Neutrophil (primary cell): Measurements from ENCODE around the gene TXLNG.

Source experiments
- H3K27ac ChIP-seq: fragments of 200-600 bp; sonication (generic); 2 replicates; pipeline ENCODE4 v1.5.1; 2016; ENCODE audit warnings: mild to moderate bottlenecking, moderate library complexity
- H3K27me3 ChIP-seq: fragments of 200-600 bp; sonication (generic); 2 replicates; pipeline ENCODE4 v1.6.0; 2016; ENCODE audit warnings: mild to moderate bottlenecking
- H3K36me3 ChIP-seq: fragments of 200-600 bp; sonication (generic); 2 replicates; pipeline ENCODE4 v1.5.1; 2017
- H3K4me1 ChIP-seq, 2 experiments: fragments of 200-600 bp in 1 of 2; sonication (generic) in 1 of 2; 1 replicate in 1 of 2; 2 replicates in 1 of 2; pipeline versions ENCODE4 v1.5.1 to v1.6.1; 2013 to 2016; ENCODE audit warnings: low read depth in 1 of 2, low read length in 1 of 2, mild to moderate bottlenecking in 1 of 2, moderate library complexity in 1 of 2; ENCODE audit not compliant: control insufficient read depth in 1 of 2, insufficient read depth in 1 of 2
- H3K4me3 ChIP-seq, 2 experiments: fragments of 200-600 bp in 1 of 2; sonication (generic) in 1 of 2; 1 replicate in 1 of 2; 2 replicates in 1 of 2; pipeline ENCODE4 v1.5.1; 2013 to 2016; ENCODE audit warnings: low read depth in 1 of 2, low read length in 1 of 2, mild to moderate bottlenecking in 1 of 2, moderate library complexity in 1 of 2
- H3K9me3 ChIP-seq: fragments of 200-600 bp; sonication (generic); 2 replicates; pipeline ENCODE4 v1.5.1; 2016
- CTCF ChIP-seq: fragments of 200-600 bp; sonication (generic); IDR thresholded peaks from 2 replicates; pipeline ENCODE4 v1.5.1; 2016; ENCODE audit warnings: antibody characterized with exemption

TXLNG gene

GRCh38 chrX:16819634-16820033, 33.4 kb downstream of the TXLNG start:
- TF ChIP-seq CTCF: no peak
- Histone ChIP-seq H3K27me3 (no peaks in the 10 kb centered on the region), H3K9me3 (no peaks in the 10 kb centered on the region), H3K4me3 (no peak overlapping the region), H3K4me1 (peaks cover 19 to 30% of the 10 kb centered on the region in 2 experiments), H3K27ac (peak overlapping the region; percentile 49), H3K36me3 (no peaks in the 10 kb centered on the region)

GRCh38 chrX:16822723-16823122, 36.5 kb downstream of the TXLNG start:
- peaks cover 11 to 20% of the 10 kb centered on the region in 2 experiments for H3K4me1 ChIP-seq
- H3K27me3 ChIP-seq: no peaks in the 10 kb centered on the region
- no peaks in the 10 kb centered on the region for H3K36me3 ChIP-seq
- TF ChIP-seq CTCF: no peak
- H3K27ac ChIP-seq: no peak overlapping the region
- H3K9me3 ChIP-seq: no peaks in the 10 kb centered on the region
- H3K4me3 ChIP-seq: no peak overlapping the region

- Histone ChIP-seq H3K36me3 (no peaks in the 10 kb centered on the region), H3K9me3 (no peaks in the 10 kb centered on the region), H3K4me3 (no peak overlapping the region), H3K4me1 (peaks cover 0 to 4% of the 10 kb centered on the region in 2 experiments), H3K27ac (no peak overlapping the region), H3K27me3 (no peaks in the 10 kb centered on the region)
- no peak for TF ChIP-seq CTCF
Measured at GRCh38 chrX:16825264-16826035, 39.2 kb downstream of the TXLNG start.

GRCh38 chrX:16826207-16826606, 39.9 kb downstream of the TXLNG start:
- Histone ChIP-seq H3K27me3 (no peaks in the 10 kb centered on the region), H3K4me1 (peaks cover 0 to 4% of the 10 kb centered on the region in 2 experiments), H3K4me3 (no peak overlapping the region), H3K36me3 (no peaks in the 10 kb centered on the region), H3K9me3 (no peaks in the 10 kb centered on the region), H3K27ac (no peak overlapping the region)
- TF ChIP-seq CTCF: peak; percentile 45

- H3K27ac ChIP-seq: no peak overlapping the region
Measured at GRCh38 chrX:16827225-16827624, 41.0 kb downstream of the TXLNG start.

More at GRCh38 chrX:16827225-16827624, 41.0 kb downstream of the TXLNG start:
- Histone ChIP-seq H3K27me3 (no peaks in the 10 kb centered on the region), H3K9me3 (no peaks in the 10 kb centered on the region), H3K36me3 (peaks cover 6% of the 10 kb centered on the region), H3K4me1 (peaks cover 0 to 4% of the 10 kb centered on the region in 2 experiments), H3K4me3 (no peak overlapping the region)
- no peak for TF ChIP-seq CTCF
